Spleen (tissue), 7 donors: ENCODE measurements around the gene RPL7L1.

Experiments
- POLR2A ChIP-seq, 3 donors: fragments of 450-650 bp; IDR thresholded peaks; one replicate each; pipeline ENCODE4 v1.5.1; 2017; ENCODE audit warnings: antibody characterized with exemption in 3 of 3, mild to moderate bottlenecking in 1 of 3
- POLR2AphosphoS5 ChIP-seq, 3 donors: sonication (generic); formaldehyde crosslinking; IDR thresholded peaks; one replicate each; pipeline ENCODE4 v1.5.1; 2017; ENCODE audit warnings: antibody characterized with exemption in 3 of 3
- TF ChIP-seq, protein P1 (sequence below), 11 experiments: fragments of 200-600 bp in 7 of 11; fragments of 450-650 bp in 4 of 11; sonication (generic) in 4 of 11; IDR thresholded peaks in 8 of 11; conservative IDR thresholded peaks in 3 of 11; 1 replicate in 7 of 11; 2 replicates in 4 of 11; pipeline versions ENCODE4 v1.4.0 to v1.8.0; 2016 to 2021; ENCODE audit warnings: antibody characterized with exemption in 11 of 11, inconsistent platforms in 4 of 11, mild to moderate bottlenecking in 1 of 11
- donor health status: DM: no; HTN: no; CAD: no; lungs with moderate emphysema.
- donor health status: DM: no; HTN: no; CAD: no.
- donor health status: DM: no; HTN: no; CAD: no.

- TF ChIP-seq, protein P1, sequence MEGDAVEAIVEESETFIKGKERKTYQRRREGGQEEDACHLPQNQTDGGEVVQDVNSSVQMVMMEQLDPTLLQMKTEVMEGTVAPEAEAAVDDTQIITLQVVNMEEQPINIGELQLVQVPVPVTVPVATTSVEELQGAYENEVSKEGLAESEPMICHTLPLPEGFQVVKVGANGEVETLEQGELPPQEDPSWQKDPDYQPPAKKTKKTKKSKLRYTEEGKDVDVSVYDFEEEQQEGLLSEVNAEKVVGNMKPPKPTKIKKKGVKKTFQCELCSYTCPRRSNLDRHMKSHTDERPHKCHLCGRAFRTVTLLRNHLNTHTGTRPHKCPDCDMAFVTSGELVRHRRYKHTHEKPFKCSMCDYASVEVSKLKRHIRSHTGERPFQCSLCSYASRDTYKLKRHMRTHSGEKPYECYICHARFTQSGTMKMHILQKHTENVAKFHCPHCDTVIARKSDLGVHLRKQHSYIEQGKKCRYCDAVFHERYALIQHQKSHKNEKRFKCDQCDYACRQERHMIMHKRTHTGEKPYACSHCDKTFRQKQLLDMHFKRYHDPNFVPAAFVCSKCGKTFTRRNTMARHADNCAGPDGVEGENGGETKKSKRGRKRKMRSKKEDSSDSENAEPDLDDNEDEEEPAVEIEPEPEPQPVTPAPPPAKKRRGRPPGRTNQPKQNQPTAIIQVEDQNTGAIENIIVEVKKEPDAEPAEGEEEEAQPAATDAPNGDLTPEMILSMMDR (IDR thresholded peaks at IDR 0.05 in 8 of 11, conservative IDR thresholded peaks at IDR 0.05 in 3 of 11) = no peak
- TF ChIP-seq POLR2A (IDR thresholded peaks at IDR 0.05) (no peak), POLR2AphosphoS5 (IDR thresholded peaks at IDR 0.05) (no peak)
These were observed 36.3 kb downstream of the RPL7L1 start, which contains the start of gene PTCRA for GRCh38 chr6:42915732-42916131.
